IPS DF 4.7 (cell line): ENCODE results near the gene EXT2.

Source experiments
- DNase-seq: peaks from one replicate; pipeline ENCODE4 v3.0.0-alpha.2; 2013; ENCODE audit warnings: low spot score; ENCODE audit errors: extremely low read depth

Gene EXT2

DNA sequence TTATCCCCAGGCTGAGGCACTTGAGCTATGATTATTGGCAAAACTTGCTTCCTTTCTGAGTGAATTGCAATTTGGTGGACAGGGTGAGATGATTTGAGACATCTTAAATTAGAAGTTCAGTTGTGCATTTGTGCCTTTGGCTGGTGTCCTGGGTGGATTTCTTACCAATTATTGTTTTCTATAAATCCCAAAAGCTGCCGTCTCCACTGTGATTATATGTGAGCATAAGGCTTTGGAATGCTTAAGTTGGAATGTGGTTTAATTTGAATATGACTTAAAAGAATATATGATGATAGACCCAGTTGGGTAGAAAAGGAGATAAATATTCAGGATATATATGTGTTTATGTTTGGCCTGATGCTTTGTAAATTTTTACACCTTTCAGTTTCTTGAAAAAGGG lies 70.0 kb downstream of the EXT2 start:
- DNase-seq: no peak

DNA sequence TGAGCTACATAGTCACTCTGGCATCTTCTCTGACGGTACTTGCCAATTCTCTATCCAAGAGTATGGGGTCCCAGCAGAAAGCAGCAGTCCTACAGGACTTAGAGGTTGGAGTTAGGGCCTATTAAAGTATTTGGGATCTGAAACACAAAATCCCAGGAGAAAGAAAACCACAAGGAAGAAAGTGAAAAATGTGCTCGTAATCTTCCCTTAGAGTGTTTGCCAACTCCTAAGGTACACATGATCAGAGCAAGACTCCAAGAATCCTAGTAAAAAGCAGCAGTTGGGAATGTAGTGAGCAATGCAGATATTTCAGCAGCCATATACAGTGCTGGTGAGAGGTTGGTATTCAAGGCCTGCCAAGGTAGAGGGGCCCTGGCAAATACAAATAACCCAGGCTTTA lies 71.6 kb downstream of the EXT2 start:
- no peak for DNase-seq

DNA sequence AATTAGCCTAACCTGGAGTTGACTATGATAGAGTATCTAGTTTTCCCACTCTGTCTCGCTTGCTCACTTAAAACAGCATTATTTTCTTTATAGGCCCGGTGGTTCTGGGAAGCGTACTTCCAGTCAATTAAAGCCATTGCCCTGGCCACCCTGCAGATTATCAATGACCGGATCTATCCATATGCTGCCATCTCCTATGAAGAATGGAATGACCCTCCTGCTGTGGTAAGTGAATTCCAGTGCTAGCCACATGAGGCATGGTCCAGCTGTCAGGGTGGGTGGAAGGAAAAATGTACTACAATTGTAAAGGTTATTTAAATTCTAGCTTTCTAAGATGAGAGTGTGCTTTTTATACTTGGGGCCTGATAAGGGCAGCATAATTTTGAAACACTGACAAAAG lies 76.0 kb downstream of the EXT2 start:
- no peak for DNase-seq

DNA sequence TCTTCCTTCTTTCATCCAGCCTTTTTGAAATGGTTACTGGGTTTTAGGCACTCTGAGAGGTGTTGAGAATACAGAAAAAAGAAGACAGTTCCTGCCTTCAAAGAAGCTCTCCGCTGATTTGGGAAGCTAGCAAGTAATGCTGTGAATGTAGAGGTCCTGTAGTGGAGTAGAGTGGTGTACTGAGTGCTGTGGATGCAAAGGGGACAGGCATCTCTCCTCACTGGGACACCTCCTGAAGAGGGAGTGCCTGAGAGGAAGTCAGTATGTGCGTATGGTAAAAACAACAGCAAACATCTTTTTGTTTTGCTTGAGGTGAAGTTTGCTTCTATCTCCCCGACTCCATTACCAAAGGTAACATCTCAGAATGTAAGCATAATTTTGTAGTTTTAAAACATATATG lies 77.5 kb downstream of the EXT2 start:
- no peak for DNase-seq

DNA sequence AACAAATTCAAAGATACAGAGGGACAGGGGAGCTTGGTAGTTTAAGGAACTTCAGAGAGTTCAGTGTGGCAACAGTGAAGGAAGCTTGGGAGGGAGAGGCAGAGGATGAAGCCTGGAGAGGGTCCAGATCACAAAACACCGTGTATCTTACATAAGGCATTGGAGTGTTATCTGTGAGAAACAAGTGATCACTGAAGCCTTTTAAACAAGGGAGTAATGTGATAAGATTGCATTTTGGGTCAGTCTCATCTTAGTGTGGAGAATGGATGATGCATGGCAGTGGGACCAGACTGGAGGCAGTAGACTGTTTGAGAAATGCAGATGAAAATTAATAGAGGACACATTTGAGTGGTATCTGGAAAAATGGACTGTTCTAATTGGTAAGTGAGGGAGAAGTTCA lies 79.4 kb downstream of the EXT2 start:
- DNase-seq: no peak

DNA sequence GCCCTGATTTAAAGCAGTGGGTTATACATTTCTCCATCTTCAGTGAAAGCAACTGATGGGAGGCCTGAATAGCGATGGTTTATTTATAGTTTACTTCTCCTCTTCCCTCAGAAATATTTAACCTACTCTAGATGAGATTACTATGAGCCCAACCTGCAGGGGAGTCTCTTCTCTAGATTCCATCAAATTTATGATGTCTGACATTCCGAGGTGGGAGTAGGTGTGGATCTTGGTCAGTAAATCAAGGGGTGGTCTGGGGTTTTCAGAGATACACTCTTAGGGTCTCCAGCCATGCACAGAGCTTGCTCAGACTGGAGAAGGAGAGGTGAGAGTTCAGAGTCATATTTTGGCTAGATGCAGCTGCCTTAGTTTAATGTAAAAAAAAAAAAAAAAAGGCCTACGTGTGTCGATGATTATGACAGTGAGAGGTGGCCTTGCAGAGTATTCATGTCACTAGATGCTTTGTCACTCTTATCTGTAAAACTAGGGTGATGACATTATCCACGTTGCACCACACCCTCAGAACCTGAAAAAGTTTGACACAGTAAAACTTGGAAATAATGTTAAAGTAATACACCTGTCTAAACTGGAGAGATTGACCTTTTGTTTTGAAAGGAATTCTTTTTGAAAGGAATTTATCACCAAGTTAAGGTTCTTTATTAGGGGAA lies 81.2 kb downstream of the EXT2 start:
- no peak for DNase-seq

DNA sequence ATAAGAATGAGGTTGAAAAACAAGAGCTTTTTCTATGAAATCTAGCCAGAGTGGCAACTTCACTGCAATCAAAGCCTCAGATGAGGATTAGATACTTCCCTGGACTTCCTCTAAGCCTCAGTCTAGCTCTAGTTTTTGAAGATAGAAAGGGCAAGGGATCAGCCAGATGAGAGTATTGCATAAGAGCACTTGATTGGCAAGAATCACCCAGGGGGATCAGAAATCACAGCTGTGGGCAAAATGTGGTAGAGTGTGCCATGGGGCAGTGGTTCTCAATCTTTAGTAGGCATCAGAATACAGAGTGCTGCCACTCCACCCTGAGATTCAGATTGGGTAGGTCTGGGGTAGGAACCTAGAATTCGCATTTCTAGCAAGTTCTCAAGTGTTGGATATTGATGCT lies 82.4 kb downstream of the EXT2 start:
- DNase-seq: no peak

DNA sequence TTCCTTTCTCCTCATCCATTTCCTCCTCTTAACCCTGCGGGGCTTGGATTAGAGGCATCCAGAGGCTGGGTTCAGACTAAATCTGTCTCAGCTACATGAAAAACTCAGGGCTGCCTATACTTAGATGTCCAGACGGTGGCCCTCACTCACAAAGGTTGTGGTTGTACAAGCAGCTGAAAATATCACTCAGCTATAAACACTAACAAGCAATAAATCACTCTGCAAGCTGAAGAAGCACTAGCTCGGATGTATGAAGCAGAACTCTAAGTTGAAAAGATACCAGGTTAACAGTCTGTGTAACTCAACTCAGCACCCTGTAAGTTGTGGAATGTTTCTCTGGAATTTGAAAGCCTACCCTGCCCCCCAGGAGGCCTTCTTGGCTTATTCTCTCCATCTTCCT lies 82.9 kb downstream of the EXT2 start:
- DNase-seq: no peak

DNA sequence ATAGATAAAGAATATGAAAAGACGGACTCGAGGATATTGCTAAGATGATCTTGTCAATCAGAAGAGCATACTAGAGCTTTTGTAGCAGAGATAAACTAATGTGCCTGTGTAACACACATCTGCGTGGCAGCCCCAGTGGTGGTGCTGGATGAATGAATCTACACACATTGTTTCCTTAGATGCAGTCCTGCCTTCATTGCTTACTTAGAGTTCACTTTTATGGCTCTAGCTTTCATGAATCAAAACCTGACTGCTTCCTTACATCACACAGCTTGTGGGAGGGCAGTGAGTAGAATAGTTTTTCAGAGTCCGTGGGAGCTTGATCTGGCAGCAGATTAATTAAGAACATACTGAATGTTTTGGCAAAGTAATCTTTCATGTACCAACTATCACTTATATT lies 83.7 kb downstream of the EXT2 start:
- DNase-seq: no peak

DNA sequence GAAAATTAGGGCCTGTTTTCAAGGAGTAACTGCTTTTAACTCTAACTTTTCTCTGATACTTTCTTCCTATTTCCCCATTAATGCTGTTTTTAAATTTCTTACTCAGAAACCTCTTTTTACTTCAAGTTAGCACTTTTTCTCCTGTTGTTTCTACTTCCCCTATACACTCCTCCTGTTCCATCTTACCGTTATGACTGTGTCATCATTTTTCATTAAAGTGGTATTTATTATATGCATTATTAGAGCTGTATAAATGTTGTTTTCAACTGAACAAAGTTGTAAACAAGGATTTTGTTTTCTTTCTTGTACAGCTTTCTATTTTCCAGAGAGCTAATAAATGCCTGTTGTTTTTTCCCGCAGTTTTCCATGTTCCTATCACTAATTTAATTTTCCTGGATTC lies 84.6 kb downstream of the EXT2 start:
- DNase-seq: no peak

DNA sequence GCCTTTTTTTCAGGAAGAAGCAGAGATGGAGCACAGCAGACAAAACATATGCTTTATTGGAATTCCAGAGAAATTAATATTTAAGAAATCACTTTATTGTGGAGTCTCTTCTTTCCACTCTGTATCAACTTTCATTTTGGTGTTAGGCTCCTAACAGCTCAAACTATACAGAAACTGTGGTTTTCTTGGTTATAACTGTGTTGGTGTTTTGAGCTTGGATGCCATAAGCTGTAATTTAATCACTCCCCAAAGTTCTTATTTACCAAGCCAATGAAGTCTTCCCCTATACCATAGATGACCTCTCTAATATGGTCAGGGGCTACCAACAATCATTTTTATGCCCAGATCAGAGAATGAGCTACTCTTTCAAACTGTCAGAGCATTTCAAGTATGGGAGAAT lies 90.0 kb downstream of the EXT2 start:
- no peak for DNase-seq

DNA sequence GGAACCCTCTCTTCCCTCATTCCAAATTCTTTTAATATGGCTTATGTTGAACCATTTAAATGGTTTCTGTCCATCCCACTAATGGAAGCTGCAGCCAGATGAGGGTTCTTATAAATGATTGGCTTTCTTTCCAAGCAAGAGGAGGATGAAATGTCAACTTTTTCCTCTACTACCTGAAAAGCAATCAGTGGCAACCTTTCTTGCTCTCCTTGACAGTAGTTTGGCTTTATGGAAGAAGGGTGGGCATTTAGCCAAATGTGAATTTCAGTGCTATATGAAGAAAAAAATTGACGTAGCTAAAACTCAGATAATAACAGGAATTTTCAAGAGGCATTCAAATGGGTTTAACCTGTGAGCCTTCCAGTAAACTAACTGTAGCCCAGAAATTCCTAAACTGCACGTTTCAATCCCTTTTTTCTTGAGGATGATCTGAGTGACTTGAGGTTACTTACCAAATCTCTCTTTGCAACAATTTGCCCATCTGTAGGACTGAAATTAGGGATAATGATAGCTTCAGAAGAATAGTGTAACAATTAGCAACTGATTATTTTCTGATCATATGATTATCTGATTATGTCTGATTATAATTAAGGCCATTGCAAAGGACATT lies 90.9 kb downstream of the EXT2 start:
- DNase-seq: no peak

DNA sequence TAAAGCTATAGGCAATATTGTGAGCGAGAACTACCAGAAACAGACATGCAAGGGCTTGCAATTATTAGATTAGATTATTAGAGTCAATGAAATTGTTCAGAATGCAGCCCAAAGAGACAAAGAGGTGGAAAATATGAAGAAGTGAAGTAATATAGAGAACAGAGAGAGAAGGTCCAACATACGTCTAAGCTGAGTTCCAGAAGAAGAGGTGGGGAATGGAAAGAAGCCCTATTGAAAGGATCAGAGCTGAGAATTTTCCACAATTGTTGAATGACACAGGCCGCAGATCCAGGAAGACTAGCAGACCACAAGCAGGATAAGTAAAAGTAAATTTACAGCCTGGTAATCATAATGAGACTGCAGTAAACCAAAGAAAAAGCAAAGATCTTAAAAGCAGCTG lies 93.2 kb downstream of the EXT2 start:
- no peak for DNase-seq

DNA sequence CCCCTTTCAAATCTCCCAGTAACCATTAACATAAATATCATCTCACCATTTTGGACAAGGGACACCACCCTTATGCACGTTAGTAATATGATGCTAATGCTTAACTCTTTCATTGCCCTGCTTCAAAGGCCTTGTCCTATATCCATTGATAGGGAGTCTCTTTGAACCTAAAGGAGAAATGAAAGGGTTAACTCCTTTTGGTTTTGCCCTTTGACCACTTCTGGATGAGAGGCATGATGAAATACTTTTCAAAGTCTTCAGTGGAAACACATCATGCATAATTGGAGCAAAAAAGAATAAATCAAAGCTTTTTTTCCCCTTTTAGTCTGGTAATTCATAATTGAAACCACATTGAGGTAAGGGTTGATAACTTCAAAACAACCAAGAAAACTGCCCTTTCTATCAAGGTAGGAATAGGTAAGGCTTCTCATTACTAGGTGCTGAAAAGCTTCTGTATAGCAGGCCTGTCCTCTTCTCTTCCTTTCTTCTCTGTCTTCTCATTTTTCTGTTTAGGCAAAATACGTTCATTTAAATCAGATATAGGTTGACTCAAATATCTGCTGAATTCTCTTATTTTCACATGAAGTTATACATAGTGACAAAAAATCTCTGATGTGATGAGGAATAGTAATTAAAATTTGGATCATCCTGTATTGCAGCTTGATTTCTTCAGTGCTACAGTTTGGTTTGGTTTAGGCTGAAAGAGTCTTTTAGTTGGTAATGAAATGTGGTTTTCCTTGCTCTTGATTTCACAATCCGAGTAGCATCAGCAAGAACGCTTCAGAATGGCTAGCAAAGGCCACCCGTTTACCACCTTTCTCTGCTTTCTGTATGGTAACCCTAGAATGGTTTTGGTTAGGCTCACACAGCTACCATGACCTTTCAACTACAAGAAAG lies 94.8 kb downstream of the EXT2 start:
- DNase-seq: no peak

DNA sequence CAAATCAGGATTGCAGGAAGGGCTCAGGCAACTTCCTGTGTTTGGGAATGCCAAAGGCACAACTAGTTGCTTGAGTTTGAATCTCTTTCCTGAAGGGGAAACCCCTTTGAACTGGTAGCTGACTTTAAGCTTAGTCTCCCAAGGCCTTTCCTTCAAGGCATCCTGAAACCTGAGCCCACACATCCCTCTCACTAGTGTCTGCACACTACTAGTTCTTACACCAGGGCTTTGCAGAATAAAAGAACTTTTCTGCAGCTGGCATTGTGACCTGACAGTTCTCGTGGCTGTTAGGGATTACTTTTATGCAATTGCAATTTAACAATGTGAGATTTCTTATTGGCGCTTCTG lies 95.4 kb downstream of the EXT2 start:
- DNase-seq: no peak

DNA sequence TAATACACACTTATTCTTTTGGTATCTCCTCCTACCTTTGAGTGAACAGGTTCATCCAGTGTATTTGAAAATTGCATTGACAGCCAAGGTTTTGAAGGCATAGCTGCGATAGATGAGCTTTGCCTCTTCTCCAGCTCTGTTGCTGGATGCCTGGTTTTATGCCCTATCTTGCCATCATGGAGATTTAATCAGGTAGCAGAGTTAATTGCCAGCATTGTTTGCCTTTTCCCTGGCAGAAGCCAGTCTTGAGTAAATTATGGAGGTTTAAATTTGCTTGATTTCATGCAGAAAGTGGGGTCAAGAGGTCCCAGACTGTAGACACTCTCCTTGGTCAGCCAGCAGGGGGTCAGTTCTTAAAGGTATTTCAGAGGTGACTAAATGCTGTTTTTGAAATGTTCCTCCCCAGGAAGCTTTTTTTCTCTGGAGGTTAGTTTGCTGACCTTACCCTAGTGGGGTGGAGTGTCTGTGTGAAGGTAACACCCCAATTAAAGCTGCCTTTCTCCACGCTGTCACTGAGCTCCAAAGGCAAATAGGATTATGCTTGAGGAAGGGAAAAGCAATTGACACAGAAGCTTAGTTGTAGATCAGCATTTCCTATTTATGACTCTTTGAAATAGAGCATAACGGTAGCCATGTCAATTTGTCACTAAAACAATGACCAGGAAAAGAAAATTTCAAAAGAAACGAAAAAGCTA lies 96.0 kb downstream of the EXT2 start:
- DNase-seq: no peak

DNA sequence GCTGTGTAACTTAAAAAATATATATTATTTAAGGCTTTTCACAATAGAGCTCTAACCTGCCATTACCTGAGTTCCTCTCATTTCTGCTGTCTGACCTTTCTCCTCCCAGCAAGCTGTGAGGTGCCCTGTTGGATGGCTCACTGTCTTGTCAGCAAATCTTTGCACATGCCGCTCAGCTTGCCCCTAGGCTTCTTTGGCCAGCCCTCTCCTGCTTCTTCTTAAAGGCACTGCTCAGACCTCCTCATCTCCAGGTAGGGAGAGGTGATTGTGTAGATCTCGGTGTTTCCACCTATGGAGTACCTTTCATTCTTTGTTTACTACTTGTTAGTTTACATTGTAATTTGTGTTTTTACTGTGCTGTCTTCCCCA lies 96.5 kb downstream of the EXT2 start:
- DNase-seq: no peak

DNA sequence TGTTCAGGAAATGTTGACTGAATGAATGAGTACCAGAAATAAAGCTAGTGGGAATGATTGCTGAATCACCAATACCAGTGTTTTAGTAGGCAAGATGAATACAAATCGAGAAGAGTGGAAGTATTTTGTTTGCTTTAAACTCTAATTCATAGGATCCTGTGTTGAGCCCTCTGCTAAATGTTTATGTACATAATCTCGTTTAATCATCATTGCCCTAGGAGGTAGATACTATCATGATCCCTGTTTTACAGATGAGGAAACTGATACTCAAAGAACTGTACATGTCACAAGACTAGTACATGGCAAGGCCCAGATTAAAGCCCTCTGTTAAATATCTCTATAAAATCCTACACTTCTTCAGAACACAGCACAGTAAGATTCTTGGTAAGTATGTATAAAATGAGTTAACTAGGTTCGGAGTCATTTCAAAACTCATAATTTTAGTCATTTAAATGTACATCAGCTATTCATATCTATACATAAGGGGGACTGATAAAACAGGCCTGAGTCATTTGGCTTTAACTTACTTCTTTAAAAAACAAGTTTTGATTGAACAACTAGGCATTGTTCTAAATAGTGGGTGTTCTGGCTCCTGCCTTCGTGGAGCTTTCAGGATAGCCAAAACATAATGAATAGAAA lies 97.1 kb downstream of the EXT2 start:
- DNase-seq: no peak

DNA sequence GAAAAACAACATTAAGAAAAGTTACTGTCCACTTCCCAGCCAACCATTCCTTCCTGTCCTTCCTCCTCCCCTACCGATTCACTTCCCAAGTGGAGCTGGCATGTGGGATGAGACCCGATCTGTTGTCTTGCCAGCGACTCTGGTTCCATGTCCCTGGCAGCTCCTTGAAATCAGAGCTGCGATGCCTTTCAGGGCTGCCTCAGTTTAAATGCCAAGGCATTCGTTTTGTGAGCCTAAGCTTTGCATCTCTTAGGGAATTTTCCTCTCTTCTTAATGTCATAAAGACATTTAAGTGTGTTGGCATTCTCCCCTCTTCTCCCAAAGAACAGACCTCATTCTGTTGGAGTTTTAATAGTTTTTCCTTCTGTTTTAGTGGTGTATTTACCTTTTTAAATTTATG lies 98.4 kb downstream of the EXT2 start:
- DNase-seq: no peak

DNA sequence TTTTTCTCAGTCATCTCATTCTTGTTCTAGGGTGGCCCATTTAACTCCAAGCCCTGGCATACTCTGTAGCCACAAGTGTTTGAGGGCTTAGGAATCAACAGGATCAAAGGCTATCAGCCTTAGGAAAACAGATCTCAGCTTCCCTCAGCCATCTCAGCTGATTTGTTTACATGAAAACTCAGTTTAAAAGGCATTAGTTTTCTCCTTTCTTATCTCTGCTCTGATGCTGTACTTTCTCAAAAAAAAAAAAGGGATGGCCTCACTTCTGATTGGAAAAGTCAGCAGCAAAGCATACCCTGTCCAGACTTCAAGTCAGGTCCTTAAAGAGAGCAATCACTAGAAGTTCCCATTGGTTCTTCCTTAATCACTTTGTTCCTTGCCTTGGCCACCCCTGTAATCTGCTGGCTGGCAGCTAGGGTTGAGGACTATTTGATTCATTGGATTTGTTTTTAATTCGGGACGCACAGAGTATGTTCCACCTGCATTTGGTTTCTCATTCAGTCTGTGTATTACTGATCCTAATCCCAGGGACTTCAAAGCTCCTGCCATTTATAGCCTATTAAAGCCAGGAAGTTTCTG lies 102.8 kb downstream of the EXT2 start:
- no peak for DNase-seq

DNA sequence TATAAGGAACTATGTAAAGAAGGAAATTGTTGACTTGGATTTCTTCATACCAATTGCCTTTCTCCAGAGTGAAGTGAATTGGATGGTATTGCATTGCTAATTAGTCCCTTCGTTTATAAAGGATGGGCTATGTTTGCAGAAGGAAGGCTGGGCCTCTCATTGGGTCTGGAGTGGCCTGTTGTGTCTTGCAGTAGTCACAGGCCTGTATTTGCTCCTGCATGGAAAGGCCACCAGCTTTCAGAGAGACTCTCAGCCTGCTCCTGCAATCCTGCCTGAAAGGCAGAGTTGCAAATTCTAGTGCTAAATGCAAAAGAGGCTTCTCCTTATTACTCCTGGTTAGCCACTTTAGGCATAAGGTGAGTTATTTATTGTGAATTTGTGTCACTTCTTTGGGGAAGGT lies 103.8 kb downstream of the EXT2 start:
- no peak for DNase-seq
